GM12875 (cell line): ENCODE data around the gene GRK6.

Experiments used
- H3K4me3 ChIP-seq: one replicate; pipeline ENCODE4 v1.5.1; 2011; ENCODE audit warnings: low read depth, low read length, control low read depth
- CTCF ChIP-seq: IDR thresholded peaks from 2 replicates; pipeline ENCODE4 v1.5.1; 2011; ENCODE audit warnings: low read depth, mild to moderate bottlenecking, control low read depth, inconsistent platforms, low read length, moderate library complexity, borderline replicate concordance; ENCODE audit not compliant: insufficient read depth

The GRK6 gene

DNA sequence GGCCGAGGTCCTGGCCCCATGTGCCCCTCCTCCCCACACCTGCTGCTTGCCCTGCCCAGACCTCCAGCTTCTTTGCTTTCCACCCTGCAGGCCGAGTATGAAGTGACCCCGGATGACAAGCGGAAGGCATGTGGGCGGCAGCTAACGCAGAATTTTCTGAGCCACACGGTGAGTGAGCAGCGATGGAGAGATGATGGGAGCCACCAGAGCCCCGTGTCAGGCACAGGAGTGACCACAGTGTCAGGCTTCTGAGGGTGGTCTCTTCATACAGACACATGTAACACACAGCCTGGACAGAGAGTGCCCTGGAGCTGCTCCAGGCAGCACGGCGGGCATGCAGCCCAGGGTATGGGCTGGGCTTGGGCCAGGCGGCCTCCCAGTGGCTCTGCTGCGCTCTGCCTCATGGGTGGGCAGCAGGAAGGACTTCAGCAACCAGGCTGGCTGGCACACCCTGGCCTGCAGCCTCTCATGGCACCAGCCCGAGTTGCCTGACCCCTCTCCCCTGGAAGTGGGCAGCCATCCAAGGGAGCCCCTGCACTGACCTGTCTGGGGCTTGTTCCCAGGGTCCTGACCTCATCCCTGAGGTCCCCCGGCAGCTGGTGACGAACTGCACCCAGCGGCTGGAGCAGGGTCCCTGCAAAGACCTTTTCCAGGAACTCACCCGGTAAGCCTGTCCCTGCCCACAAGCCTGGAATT lies 5.8 kb downstream of the GRK6 start:
- no peak overlapping the region for H3K4me3 ChIP-seq

GRCh38 chr5:177432839-177433657 lies 6.6 kb downstream of the GRK6 start:
- H3K4me3 ChIP-seq: no peak overlapping the region
- TF ChIP-seq CTCF: no peak

More for the DNA sequence above, 5.8 kb downstream of the GRK6 start:
- TF ChIP-seq CTCF: no peak

DNA sequence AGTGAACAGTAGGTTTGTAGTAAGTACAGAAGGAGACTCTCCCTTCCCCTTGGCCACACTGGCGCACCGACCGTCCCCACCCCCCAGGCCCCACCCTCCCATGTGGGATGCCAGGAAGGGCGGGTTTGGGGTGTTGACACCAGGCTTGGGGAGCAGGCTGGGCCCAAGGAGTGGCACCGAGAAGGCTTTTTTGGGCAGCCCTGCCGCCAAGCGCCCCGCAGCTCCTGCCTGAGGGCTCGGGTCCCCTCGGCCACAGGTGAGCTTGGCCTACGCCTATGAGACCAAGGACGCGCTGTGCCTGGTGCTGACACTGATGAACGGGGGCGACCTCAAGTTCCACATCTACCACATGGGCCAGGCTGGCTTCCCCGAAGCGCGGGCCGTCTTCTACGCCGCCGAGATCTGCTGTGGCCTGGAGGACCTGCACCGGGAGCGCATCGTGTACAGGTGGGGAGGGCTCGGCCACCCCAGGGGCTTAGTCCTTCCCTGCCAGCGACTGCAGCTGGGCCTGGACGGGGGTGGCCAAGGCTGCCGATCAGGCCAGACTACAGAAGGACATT lies 7.3 kb downstream of the GRK6 start:
- no peak overlapping the region for H3K4me3 ChIP-seq
- TF ChIP-seq CTCF: no peak

DNA sequence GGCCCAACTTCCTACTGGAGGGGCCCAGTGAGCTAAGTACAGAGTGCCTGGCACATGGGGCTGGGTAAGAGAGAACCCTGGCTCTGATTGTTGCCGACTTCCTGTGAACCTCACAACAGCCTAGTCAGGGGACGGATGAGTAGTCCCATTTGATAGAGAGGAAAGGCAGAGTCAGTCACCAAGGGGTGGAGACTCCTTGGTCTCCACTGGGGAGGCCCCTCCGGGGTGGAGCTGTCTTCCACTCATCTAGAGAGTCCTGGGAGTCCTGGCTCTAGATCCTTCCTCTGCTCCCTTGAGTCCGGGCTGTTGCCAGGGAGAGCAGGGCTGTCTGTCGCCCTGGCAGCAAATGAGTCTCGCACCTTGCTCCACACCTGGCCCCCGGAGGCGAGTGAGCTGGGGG lies 8.0 kb downstream of the GRK6 start:
- H3K4me3 ChIP-seq: no peak overlapping the region
- TF ChIP-seq CTCF: no peak

DNA sequence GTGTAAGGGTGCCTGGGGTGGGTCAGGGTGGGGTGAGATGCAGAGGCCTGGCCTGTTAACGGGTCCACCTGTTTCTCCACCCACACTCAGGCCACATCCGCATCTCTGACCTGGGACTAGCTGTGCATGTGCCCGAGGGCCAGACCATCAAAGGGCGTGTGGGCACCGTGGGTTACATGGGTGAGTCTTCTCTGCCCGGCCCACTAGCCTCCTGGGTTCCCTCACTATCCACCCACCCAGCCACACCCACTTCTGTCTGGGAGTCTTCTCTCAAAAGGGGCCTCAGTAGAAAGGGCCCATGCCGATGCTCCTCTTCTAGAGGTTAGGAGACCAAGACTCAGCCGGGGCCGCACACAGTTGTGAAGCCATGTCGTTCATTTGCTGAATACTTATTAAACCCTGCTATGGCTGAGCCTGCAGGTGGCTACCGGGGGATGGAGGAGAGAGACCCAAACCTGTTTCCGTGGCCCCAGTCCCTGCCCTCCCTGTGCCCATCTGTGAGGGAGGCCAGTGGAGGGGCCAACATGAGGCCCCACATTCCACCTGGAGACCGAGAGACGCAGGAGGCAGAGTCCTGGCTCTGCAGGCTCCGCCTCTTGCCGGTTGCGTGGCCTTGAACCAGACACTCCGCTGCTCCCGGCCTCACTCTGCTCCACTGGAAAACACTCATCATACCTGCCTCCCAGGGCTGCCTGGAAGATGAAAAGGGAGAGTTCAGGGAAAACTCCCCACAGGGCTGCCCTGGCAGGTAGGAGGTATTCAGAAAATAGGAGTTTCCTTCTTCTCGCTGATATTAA lies 8.7 kb downstream of the GRK6 start:
- no peak overlapping the region for H3K4me3 ChIP-seq
- TF ChIP-seq CTCF: no peak

- no peak for TF ChIP-seq CTCF
- H3K4me3 ChIP-seq: no peak overlapping the region
These were observed 9.5 kb downstream of the GRK6 start for GRCh38 chr5:177435847-177436536.
